ENCODE results near the gene SLC6A6.

Gene SLC6A6

DNA sequence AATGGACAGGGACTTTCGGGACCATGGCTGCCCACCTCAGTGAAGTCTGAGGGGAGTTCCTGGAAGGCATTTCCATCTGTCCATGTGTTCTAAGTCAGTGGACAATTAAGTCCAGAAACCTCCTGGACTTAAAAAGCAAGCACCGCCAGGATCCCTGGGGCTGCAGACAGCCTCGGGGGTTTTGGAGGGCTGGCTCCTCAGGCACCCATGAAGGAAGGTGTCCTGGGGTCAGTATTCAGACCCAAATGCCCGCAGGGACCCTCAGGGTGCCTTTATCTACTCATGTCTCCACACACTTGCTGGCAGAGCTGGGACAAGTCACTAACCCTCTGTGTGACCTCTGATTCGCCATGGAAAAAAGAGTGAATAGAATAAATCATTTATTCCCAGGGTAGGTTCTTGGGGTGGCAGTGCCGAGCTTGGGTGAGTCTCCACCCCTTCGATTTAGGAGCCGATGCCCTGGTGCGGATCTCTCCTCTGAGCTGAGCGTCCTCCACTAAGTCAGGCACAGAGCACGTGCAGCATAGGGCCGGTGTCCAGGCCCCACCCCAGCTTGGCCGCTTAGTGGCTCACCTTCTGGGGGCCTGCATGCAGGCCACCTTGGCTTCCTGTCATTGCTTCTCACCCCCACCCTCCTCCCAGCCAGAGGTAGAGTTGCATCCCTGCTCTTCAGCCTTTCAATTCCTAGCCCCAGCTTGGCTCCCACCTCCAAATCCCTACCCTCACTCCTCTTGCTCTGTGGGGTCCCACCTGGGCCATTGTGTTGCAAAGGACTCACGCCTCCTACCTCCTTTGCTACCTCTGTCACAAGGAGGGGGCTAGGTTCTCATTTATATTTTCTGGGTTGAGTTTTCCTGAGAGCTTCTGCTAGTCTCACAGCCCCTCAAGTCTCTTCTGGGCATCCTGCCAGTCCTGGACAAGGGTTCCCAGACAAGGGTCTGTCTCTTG, 19.9 kb downstream of the SLC6A6 start:
- DNase-seq (ENCODE audit: low read depth): no peak

DNA sequence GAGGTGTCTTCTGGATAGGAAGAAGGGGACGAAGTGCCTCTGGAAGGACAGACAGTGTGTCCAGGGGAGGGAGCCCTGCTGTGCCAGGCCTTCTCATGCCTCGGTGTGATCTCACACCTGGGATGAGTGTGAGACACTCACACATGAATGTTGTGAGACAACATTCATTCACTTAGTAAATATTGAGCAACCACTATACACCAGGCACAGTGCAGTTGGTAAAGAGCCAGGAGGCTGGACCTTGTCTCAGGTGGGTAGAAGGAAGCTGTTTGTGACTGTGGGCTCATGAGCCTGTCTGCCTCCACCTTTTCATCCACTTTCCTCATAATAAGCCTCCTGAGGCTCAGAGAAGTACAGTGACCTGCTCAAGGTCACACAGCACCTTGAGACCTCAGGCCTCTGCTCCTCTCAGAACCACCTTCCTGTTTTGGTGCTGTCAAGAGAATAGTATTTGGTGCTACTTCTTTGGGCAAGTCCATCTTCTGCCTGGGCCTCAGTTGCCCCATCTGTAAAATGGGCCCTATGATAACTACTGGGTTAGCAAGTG, 20.9 kb downstream of the SLC6A6 start:
- no peak for DNase-seq (ENCODE audit: low read depth)

DNA sequence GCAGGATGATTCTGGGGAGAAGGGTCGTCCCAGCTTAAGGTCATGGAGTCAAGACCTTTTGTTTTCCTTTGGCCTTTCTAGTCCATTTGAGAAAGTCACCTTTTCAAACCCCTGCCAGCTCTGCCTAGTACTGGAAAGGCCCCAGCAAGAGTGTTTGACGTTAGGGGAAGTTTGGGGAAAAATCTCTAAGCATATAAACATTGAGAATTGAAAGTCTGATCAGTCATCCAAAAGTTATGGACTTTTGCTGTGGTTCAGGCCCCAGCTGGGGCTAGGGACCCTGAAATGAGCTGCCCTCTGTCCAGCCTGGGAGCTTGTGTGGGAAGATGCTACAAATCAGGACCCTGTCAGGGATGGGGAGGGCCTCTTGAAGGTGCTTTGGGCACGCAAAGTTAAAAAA, 21.6 kb downstream of the SLC6A6 start:
- no peak for DNase-seq (ENCODE audit: low read depth)

DNA sequence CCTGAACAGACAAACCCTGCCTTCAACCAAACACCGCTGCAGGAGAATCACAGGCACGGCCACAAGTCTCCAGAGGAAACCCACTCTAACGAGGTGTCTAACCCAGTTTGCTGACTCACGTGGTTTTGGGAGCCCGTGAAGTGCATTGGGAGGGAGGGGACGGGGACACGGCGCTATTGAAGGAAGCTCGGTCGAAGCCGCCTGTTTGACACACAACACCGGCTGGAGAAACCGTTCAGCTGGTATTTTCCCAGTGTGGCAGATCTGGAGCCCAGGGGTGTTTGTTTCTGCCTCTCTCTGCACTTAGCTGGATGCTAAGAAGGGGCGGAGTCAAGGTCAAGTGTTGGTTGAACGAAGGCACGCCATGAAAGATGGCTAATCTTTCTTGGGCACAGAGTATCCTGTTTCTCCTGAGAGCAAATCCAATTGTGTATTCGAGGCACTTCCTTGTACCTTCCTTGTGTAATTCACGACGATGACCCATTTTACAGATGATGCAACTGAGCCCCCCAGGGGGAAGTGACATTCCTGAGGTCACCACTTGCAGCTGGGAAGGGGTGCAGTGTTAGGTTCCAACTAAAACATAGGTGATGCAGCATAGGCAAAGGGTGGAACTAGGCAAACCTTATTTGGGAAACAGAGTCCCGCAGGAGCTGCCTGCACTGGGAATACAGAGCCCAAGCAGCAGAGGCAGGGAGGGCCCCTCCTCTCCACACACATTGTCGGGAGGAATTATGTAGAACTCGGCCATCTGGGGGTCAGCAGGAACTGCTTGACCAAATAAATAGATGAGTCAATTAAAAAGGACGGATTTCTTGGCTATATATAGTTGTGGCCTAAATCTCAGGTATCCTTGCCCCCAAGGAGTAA, 22.5 kb downstream of the SLC6A6 start:
- no peak for DNase-seq (ENCODE audit: low read depth)

DNA sequence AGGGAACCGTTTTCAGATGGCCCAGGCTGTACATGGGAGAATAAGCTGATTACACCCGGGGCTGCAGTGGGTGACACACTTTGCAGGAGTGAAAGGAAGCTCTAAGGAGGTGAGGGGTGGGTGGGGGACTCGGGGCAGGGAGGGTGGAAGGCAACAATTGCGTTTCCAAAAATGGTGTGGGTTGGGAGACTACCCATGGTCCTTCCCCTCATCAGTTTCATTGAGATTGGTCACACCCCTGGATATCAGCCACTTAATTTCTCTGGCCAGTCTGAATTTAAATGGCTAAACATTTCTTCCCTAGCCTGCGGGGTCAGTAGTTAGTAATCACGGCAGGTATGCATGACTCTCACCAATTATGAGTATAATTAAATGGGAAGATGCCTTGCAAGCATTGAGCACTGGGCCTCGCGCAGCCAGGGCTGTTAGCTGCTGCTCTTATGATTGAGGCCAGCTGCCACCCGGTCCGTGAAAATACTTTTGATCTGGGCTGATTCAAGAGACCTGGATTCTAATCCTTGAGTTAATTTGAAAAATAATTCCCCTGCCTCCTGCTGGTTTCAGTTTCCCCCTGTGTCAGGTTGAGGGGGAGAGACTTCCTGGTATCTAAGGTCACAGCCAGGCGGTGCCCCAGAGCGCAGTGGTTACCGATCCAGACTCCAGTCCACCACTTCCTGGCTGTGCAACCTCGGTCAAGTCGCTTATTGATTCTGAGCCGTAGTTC, 23.3 kb downstream of the SLC6A6 start:
- no peak for DNase-seq (ENCODE audit: low read depth)

DNA sequence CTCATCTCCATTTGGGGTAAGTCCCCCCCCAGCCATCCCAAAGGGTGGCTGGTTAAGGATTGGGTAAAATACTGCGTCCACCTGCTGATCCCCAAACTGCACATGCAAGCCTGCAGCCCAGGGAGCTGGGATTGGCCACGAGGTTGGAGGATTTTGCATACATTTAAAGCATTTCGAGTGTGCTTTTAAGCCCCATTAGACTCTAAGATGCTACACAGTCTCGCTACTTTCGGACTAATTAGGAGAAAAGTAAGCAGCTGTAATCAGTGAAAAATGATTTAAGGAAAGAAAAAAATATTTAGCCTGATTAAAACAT, 23.9 kb downstream of the SLC6A6 start:
- no peak for DNase-seq (ENCODE audit: low read depth)

DNA sequence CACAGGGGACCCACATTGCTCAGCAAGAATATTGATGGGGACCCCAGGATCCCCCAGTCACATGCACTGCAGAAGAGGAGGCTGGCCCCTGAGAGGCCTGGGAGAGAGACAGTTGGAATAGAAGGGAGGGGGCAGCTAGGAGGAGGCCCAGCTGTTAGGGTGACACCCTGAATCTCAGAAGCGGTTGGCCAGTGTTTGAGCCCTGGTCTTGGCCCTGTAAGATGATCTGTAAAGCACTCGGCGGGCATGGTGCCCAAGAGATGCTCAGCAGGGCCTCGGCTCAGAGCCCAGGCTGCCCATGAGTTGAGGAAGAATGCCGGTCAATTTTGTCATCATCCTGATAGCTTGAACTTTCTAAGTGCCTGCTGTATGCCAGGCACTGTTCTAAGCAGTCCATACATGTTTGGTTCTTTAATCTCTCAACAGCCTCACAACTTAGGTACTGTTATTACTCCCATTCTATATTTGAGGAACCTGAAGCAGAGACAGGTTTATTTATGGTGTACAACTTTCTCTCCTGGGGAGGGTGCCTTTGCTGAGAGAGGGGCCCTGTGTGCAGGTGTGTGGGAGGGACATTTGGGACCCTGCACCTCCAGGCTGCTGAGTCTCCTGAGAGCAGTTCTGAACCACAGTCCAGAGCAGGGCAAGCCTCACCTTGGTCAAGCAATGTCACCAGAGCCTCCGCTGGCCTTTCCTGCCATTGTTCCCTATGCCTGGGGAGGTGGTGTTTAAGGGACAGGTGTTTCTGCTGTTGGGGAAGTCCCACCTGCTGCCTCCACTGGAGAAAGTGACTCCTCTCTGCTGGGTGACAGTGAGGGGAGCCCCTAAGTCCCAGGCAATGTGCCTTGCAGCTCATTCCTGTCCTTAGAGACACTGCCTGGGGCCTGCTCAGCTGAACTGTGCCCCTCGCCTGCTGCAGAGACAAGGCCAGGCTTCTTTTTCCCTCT, 26.0 kb downstream of the SLC6A6 start:
- no peak for DNase-seq (ENCODE audit: low read depth)

DNA sequence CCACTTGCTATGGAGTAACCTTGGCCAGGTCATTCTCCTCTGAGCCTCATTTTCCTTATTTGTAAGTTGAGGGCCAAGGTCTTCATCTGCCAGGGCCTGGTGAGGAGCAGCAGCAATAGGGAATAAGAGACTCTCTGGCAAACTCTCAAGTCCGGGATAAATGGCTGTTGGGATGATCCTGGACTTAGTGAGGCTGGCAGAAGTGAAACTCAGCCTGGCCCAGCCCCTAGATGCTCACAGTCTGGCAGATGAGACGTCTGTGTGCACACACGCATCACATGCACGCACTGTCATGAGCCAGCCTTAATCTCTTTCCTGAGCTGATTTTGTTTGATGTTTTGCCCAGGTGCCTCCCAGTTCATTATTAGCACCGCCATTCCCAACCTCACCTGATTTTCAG, 26.8 kb downstream of the SLC6A6 start:
- no peak for DNase-seq (ENCODE audit: low read depth)

DNA sequence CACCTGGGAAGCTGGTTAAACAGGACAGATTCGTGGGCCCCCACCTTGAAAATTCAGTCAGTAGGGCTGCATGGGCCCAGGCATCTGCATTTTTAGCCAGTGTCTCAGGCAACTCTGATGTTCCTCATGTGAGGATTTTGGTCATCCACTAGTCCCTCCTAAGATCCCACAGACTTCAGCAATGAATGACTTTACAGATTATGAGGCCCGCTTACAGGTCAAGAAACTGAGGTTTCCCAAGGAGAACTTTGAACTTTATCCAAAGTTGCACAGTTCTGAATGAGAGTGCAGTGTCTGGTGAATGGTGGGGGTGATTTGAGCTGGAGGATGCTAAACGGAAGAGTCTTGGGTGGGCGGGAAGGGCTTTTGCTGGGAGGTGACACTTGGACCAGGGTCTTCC, 27.2 kb downstream of the SLC6A6 start:
- DNase-seq (ENCODE audit: low read depth): no peak

DNA sequence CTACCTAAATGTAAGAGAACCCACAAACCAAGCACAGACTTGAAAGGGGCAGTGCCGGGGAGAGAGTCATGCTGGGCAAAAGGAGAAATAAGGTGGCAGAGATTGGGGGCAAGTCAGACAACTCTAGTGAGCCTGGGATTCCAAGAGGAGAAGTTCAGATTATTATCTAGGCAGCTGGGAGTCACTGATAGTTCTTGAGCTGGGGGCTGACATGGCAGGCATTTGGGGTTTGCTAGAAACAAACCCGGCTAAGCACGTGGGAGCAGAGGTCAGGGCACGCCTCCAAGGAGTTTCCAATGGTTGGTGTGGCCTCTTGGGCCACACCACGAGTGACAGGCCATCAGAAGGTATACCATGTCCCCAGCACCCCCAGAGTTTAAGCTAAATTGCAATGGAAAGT, 27.6 kb downstream of the SLC6A6 start:
- no peak for DNase-seq (ENCODE audit: low read depth)

DNA sequence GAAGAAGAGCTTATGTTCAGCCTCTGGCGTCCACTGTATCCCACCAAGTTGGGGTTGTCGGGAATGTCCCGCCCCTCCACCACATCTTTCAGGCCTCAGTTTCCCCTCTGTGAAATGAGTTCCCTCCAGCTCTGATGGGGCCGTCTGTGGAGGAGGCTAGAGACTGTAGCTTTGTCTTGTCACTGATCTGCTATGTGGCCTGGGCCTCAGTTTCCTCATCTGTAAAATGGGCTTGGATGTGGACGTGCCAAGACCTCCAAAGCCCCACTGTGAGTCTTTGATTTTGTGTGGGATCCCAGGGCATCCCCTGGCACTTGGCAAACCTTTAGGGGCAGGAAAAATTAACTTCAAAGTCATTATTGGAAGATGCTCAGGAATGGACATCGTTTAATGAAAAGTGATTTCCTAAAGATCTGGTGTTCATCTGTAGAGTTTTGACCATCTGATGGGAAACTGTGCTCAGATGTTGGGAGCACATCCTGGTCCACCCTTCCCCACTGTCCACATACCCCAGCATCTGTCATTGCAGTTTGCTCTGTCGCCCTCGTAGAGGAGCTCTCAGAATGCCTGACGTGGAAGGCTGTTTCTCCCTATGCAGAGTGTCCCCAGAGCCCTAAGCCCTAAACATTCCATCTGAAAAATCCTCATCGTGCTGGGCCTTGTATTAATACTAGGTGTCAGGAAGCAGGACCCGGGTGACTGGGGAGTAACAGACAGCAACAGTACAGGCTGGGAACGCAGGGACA, 28.5 kb downstream of the SLC6A6 start:
- no peak for DNase-seq (ENCODE audit: low read depth)

DNA sequence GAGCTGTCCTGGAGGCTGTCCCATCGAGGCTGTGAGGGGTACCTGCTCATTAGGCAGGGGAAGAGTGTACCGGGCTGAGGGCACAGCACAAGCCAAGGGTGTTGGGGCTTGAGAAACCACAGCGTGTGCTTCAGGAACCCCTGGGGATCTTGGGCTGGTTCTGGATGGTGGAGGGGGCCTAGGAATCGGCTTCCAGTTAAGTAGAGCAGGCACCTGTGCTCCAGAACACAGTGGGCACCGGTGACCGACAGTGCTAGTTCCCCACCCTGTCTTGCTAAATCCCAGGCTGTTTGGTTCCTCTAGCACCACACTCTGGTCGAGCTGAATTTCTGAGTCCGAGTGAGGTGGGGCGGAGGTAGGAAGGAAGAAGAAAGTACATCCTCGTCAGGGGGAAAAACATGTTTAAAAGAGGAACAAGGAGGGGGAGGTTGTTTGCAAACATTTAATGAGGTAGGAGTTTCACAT, 29.1 kb downstream of the SLC6A6 start:
- DNase-seq (ENCODE audit: low read depth): no peak

DNA sequence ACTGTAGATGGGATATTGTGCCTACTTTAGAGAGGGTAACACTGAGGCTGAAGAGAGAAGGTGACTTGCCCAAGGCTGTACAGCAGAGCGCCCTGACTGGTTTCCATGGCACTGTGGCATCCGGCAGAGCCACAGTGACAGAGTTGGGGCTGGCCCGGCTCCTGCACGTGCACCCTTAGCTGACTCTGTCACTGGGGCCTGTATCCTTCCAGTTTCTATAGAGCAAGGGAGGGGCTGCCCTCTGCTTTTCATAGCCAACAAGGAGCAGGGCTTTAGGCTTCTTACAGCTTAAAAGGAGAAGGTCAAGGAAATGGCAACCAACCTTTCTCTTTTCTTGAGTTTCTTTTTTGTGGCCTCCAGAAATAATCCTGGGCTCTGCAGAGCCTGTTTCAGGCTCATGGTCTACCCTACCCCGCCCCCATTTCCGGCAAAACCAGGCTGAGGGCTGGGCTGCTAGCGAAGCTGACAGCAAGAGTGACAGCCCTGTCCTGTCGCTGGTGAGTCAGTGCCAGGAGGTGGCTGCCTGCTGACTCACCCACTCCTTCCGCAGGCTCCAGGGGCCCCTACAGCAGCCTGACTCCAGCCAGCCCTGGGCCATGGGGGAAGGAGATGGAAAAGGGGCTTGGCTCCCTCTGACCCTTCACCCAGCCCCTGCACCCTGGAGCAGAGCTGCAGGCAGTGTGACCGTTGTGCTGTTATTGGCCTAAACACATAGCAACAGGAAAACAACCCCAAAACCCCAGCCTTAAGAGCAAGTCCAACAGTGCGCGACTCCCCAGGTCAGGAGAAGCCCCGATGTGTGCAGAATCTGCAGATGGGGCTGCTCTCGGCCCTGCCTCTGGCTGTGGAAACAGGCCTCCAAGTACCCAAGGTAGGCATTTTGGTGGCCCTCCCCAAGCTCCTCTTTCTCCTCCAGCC, 29.8 kb downstream of the SLC6A6 start:
- DNase-seq (ENCODE audit: low read depth): peak; percentile 72

DNA sequence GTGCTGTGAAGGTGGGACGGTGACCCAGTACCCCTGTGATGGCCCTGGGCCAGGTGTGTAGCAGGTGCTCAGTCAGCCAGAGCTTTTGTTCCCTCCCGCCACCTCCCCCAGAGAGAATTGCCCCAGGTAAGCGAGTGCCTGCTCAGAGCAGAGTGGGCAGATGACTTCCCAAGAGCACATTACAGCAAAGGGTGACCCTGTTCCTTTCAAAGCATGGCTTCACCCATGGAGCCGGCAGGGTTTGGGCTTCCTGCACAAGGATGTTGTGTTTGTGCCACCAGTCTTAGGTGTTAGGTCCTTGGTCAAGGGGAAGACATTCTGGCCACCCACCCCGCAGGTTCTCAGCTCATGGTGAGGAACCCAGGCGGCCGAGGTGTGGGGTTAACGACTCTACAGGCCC, 30.7 kb downstream of the SLC6A6 start:
- no peak for DNase-seq (ENCODE audit: low read depth)

DNA sequence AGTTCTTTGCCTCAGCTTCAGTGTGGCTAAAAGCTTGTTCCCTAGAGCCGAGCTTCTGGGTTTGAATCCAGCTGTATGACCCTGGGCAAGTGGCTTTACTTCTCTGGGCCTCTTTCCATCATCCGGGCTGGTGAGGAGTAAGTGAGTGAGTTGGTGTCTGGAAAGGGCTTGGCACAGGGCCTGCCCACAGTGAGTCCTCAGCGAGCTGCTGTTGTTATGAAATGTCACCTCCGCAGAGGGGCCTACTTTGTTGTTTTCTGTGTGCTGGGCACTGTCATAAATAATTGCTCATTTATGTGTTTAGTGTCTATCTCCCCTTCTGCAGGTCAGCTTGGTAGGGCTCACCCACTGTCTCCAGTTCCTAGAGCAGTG, 31.7 kb downstream of the SLC6A6 start:
- DNase-seq (ENCODE audit: low read depth): no peak

DNA sequence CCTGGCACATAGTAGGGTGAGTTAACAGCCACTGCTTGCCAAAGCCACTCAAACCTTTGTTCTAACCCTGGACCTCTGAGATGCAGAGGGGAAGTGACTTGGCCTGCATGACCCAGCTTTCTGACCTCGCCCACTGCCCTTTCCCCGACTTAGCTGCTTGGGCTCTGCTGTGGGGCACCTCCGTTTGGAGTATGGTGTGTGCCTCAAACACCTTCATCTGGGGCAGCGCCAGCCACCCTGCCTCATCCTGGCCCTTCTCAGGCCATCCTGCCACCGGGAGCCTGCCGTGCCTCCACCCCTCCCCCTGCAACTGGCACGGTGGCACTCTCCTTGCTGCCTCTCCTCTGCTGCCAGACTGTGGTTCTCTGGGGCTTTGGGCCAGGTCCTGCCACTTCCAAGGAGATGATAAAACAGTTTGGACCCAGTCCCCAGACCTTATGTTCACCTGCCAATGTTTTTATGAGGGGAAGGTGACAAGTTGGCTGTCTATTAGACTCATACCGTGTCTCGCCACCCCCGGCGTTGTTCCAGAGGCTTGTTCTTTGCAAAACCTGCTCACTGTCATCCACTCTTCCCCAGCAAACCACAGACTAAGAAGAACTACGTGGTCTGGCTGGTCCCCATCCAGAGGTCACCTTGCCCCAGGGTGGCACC, 32.2 kb downstream of the SLC6A6 start:
- DNase-seq (ENCODE audit: low read depth): no peak

DNA sequence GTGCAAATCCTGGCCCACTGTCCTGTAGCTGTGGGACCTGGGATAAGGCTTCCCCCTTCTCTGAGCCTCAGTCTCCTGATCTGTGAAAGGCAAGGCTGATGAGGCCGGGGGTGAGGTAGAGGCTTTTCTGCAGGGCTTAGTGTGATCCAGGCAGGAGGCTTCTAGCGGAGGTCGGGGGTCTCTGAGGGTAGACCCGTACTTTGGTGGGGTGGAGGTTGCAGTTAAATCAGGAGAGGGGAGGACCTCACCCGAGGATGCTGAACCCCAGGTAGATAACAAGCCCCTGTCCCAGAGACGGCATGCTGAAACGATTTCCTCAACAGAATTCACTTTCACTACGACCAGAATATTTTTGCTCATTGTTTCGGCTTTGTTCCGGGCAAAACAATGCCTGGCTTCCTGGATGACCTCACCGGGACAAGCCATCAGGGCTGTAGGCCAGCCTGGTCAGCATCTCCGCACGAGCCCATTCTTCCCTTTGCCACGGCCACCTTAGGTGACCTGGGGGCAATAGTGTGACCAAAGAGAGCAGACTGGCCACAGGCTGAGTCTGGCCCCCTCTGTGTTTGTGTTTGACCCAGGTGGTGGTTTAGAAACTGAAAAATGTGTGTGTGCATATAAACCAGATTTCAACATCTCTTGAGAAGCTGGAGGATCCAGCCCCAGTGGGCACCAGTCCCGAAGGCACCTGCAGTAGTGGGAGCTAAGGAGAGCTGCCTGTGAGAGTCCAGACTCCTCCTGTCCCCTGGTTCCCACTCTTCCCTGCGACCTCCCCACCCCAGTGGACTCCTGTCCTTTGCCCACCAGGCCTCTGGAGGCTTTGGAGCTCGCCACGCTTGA, 33.0 kb downstream of the SLC6A6 start:
- DNase-seq (ENCODE audit: low read depth): no peak

DNA sequence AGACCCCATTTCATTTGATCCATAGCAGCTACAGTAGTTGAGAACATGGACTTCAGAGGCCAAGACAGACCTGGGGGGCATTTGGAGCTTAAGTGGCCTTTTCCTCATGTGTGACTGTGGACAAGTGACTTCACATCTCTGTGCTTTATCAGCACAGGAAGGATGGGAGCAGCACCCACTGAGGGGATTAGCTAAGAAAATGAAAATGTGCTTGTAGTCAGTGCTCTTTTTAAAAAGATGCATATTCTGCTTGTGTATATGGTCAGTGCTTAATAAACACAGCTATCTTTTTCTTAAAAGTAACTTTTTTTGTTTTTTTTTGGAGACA, 34.5 kb downstream of the SLC6A6 start:
- no peak for DNase-seq (ENCODE audit: low read depth)
